ENCODE measurements around the gene HNRNPC.
"Not testable (repeated sequence)": the region's sequence is repeated elsewhere in the genome, so short reads cannot be mapped to it uniquely, and the experiment has no call there.

DNA sequence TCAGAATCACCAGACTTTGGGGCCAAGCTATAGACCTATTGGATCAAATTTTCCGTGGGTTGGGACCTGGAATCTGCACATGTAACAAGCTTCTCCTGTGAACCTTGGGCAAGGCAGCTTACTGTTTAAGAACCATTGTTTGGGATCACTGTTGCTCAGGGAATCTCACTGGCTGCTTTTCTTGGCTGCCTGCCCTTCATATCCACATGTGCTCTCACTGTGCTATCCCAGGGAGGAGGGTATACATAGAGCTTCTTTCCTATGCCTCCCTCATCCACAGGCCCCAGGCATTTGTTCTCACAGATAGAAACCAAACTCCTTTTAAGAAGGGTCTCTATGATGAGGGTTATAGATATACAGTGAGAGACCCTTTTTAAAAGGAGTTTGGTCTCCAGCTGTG, 103.6 kb downstream of the HNRNPC start:
- not testable (repeated sequence) for TF ChIP-seq POLR2A (IDR thresholded peaks at IDR 0.05)
- TF ChIP-seq, protein P1, sequence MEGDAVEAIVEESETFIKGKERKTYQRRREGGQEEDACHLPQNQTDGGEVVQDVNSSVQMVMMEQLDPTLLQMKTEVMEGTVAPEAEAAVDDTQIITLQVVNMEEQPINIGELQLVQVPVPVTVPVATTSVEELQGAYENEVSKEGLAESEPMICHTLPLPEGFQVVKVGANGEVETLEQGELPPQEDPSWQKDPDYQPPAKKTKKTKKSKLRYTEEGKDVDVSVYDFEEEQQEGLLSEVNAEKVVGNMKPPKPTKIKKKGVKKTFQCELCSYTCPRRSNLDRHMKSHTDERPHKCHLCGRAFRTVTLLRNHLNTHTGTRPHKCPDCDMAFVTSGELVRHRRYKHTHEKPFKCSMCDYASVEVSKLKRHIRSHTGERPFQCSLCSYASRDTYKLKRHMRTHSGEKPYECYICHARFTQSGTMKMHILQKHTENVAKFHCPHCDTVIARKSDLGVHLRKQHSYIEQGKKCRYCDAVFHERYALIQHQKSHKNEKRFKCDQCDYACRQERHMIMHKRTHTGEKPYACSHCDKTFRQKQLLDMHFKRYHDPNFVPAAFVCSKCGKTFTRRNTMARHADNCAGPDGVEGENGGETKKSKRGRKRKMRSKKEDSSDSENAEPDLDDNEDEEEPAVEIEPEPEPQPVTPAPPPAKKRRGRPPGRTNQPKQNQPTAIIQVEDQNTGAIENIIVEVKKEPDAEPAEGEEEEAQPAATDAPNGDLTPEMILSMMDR (IDR thresholded peaks at IDR 0.05), result not testable (repeated sequence)
